Heart right ventricle (tissue), 16 donors: ENCODE data around the gene NALCN. TPM values are rescaled to one million over a fixed set of nuclear protein-coding genes. Genes with fewer than 3 reads are reported as not detected.

Experiments used
- ATAC-seq, 8 donors: fragments of 200-7000 bp; cut with Tn5 transposase; one replicate each; pipeline ENCODE4 v1.9.1; 2020; ENCODE audit warnings: mild to moderate bottlenecking in 8 of 8, moderate library complexity in 8 of 8, moderate number of reproducible peaks in 1 of 8
- DNase-seq, 2 donors: peaks; one replicate each; pipeline ENCODE4 v3.0.0-alpha.2; 2020
- H3K27ac ChIP-seq, 10 donors: fragments of 200-600 bp; sonication (generic) in 2 of 10; one replicate each; pipeline versions ENCODE4 v1.5.0 to v1.8.0; 2020 to 2022; ENCODE audit warnings: mild to moderate bottlenecking in 3 of 10
- H3K27me3 ChIP-seq, 7 donors: fragments of 200-600 bp; one replicate each; pipeline ENCODE4 v1.8.0; 2021 to 2022; ENCODE audit warnings: mild to moderate bottlenecking in 2 of 7
- H3K36me3 ChIP-seq, 9 donors: fragments of 200-600 bp; sonication (generic) in 1 of 9; one replicate each; pipeline versions ENCODE4 v1.5.0 to v1.8.0; 2020 to 2022; ENCODE audit warnings: mild to moderate bottlenecking in 2 of 9
- H3K4me1 ChIP-seq, 9 donors: fragments of 200-600 bp; sonication (generic) in 1 of 9; one replicate each; pipeline versions ENCODE4 v1.5.0 to v1.8.0; 2020 to 2022; ENCODE audit warnings: mild to moderate bottlenecking in 4 of 9
- H3K4me3 ChIP-seq, 10 donors: fragments of 200-600 bp; sonication (generic) in 2 of 10; one replicate each; pipeline versions ENCODE4 v1.5.0 to v1.8.0; 2020 to 2022; ENCODE audit warnings: mild to moderate bottlenecking in 7 of 10, moderate library complexity in 2 of 10
- H3K9me3 ChIP-seq, 11 donors: fragments of 200-600 bp in 10 of 11; sonication (generic) in 2 of 11; one replicate each; pipeline versions ENCODE4 v1.5.0 to v1.8.0; 2013 to 2022; ENCODE audit warnings: mild to moderate bottlenecking in 2 of 11, control low read depth in 1 of 11, moderate library complexity in 1 of 11
- CTCF ChIP-seq, 9 donors: fragments of 200-600 bp; sonication (generic) in 2 of 9; IDR thresholded peaks; one replicate each; pipeline versions ENCODE4 v1.5.0 to v1.8.0; 2021 to 2022; ENCODE audit warnings: antibody characterized with exemption in 9 of 9, mild to moderate bottlenecking in 5 of 9, moderate library complexity in 1 of 9
- WGBS, 2 donors: extraction: QIAGEN DNeasy Blood & Tissue Kit; methylation state at CpG; one replicate each; pipeline ENCODE4 v1.1.7; 2013; ENCODE audit warnings: inconsistent platforms in 1 of 2; 5-methylcytosine and 5-hydroxymethylcytosine counted together
- intact Hi-C, 10 donors: fragments of 100-400 bp; cut with DNase I; formaldehyde crosslinking; loops; one replicate each; pipeline versions ENCODE4 v1.11.1 to v1.14.2; 2022
- polyA plus RNA-seq, 2 donors: library from polyadenylated mRNA; stranded (reverse); fragments of 200-250 nt; gene quantifications; one replicate each; pipeline ENCODE4 v1.2.3, GENCODE V29; 2013
- total RNA-seq, 10 donors: library from RNA; stranded (reverse); fragmentation: NEBNext Ultra II Directional in 3 of 10; extraction: Animal tissue kit (Norgen Biotek cat#: 25700) in 3 of 10; gene quantifications; one replicate each; pipeline versions ENCODE4 v1.2.1 to v1.2.4, GENCODE V29; 2021 to 2023
- donor health status: Arrhythmogenic right ventricular cardiomyopathy.
- donor health status: ischemic (EF 13 %, LVEDD 7.1; RV severe dilation, severe dysfunction).
- donor health status: healthy with polysubstance abuse.
- donor health status: DM: no; HTN: yes; CAD: no.
- donor health status: DM: no; HTN: no; CAD: no.
- donor health status: ischemic (EF 25% LVEDD 6.9; RV normal size, moderate dysfunction).
- donor health status: ischemic (EF 25% LVEDD 5.7; RV mildly dilated, moderate dysfunction).
- donor health status: healthy.
- donor health status: DM: yes; HTN: yes; CAD: no.
- donor health status: Ischemic cardiomyopathy.
- donor health status: ischemic (EF 35%, LVEDD 5.7; RV mildly dilated, moderate dysfunction).
- donor health status: nonischemic (EF 11% LVEDD 7.7; RV severe dilation, severe dysfunction).
- donor health status: DM: yes; HTN: yes; CAD: no.
- donor health status: PGD.
- donor health status: ischemic (EF 29% LVEDD 5.4; RV normal size, mild dysfunction).
- donor health status: nonischemic (EF 23%, LVEDD 6.1; RV moderate dilation, normal function).

Gene NALCN
- total and polyA plus RNA-seq, 12 donors = 0.01 to 9.3 (median 7.8) TPM

GRCh38 chr13:101346161-101346560, 70.1 kb downstream of the NALCN start:
- Histone ChIP-seq H3K9me3 (peaks cover 0 to 3% (median 0%) of the 10 kb centered on the region in 11 donors), H3K27me3 (no peaks in the 10 kb centered on the region), H3K4me3 (no peak overlapping the region), H3K36me3 (no peaks in the 10 kb centered on the region), H3K27ac (no peak overlapping the region), H3K4me1 (no peaks in the 10 kb centered on the region)
- intact Hi-C loops = no loop called here
- ATAC-seq (no peak), DNase-seq (no peak)
- 74 to 78% methylated on average over 4 of the region's 4 CpGs for WGBS, 2 donors
- no peak for TF ChIP-seq CTCF (IDR thresholded peaks at IDR 0.05)

GRCh38 chr13:101343128-101343787, 73.0 kb downstream of the NALCN start:
- 45 to 54% methylated on average over 5 of the region's 5 CpGs for WGBS, 2 donors
- H3K36me3 ChIP-seq = no peaks in the 10 kb centered on the region
- no peaks in the 10 kb centered on the region for H3K4me1 ChIP-seq
- DNase-seq = no peak
- intact Hi-C loops = no loop called here
- H3K27ac ChIP-seq = no peak overlapping the region
- no peaks in the 10 kb centered on the region for H3K27me3 ChIP-seq
- peaks cover 0 to 3% (median 0%) of the 10 kb centered on the region in 11 donors for H3K9me3 ChIP-seq
- TF ChIP-seq CTCF (IDR thresholded peaks at IDR 0.05) = no peak
- H3K4me3 ChIP-seq = no peak overlapping the region
- no peak for ATAC-seq

- Histone ChIP-seq H3K36me3 (no peaks in the 10 kb centered on the region), H3K27ac (no peak overlapping the region), H3K27me3 (no peaks in the 10 kb centered on the region), H3K9me3 (peaks cover 0 to 3% (median 0%) of the 10 kb centered on the region in 11 donors), H3K4me3 (no peak overlapping the region), H3K4me1 (no peaks in the 10 kb centered on the region)
- intact Hi-C loops = no loop called here
- ATAC-seq (no peak), DNase-seq (no peak)
- no peak for TF ChIP-seq CTCF (IDR thresholded peaks at IDR 0.05)
- WGBS, 2 donors = 70 to 73% methylated on average over 1 of the region's 1 CpG
These were observed 74.8 kb downstream of the NALCN start for GRCh38 chr13:101341464-101341863.

- no peak for ATAC-seq
- TF ChIP-seq CTCF (IDR thresholded peaks at IDR 0.05) = no peak
- intact Hi-C loops = no loop called here
- Histone ChIP-seq H3K4me1 (no peaks in the 10 kb centered on the region), H3K9me3 (peaks cover 0 to 3% (median 0%) of the 10 kb centered on the region in 11 donors), H3K4me3 (no peak overlapping the region), H3K27me3 (no peaks in the 10 kb centered on the region), H3K36me3 (no peaks in the 10 kb centered on the region), H3K27ac (no peak overlapping the region)
- no peak for DNase-seq
- WGBS, 2 donors = 79 to 81% methylated on average over 5 of the region's 5 CpGs
These were observed 77.1 kb downstream of the NALCN start for GRCh38 chr13:101339202-101339601.
